Mesenchymal stem cell (in vitro differentiated cells and primary cell): ENCODE measurements around the gene SLC29A3.
A peak's percentile ranks its signal among the peaks of the same experiment; 100 is the strongest.

Experiments used
- DNase-seq: peaks from one replicate; pipeline ENCODE4 v3.0.0-alpha.2; 2013
- H2AFZ ChIP-seq: one replicate; pipeline ENCODE4 v1.6.1; 2013; ENCODE audit warnings: low read depth, mild to moderate bottlenecking, control low read depth, inconsistent platforms, low read length, moderate library complexity
- H2AK5ac ChIP-seq: 2 replicates; pipeline ENCODE4 v1.6.1; 2013; ENCODE audit warnings: low read length, moderate library complexity, mild to moderate bottlenecking, inconsistent platforms; ENCODE audit not compliant: severe bottlenecking
- H2BK120ac ChIP-seq: one replicate; pipeline ENCODE4 v1.6.1; 2013; ENCODE audit warnings: low read depth, mild to moderate bottlenecking, inconsistent platforms, low read length, moderate library complexity
- H2BK12ac ChIP-seq, 2 experiments: one replicate each; pipeline ENCODE4 v1.6.1; 2013; ENCODE audit warnings: inconsistent platforms in 2 of 2, low read length in 2 of 2, mild to moderate bottlenecking in 2 of 2, moderate library complexity in 2 of 2, control low read depth in 1 of 2
- H2BK15ac ChIP-seq: one replicate; pipeline ENCODE4 v1.6.1; 2013; ENCODE audit warnings: mild to moderate bottlenecking, low read depth, inconsistent platforms; ENCODE audit not compliant: poor library complexity, severe bottlenecking
- H2BK5ac ChIP-seq: 2 replicates; pipeline ENCODE4 v1.6.1; 2013; ENCODE audit warnings: low read depth, mild to moderate bottlenecking, low read length, control low read depth, inconsistent platforms; ENCODE audit not compliant: poor library complexity, severe bottlenecking
- H3K14ac ChIP-seq, 2 experiments: one replicate each; pipeline ENCODE4 v1.6.1; 2013; ENCODE audit warnings: inconsistent platforms in 2 of 2, low read length in 2 of 2, control low read depth in 1 of 2, mild to moderate bottlenecking in 1 of 2, moderate library complexity in 1 of 2
- H3K18ac ChIP-seq, 2 experiments: one replicate each; pipeline ENCODE4 v1.6.1; 2013; ENCODE audit warnings: inconsistent platforms in 2 of 2, low read length in 2 of 2, control low read depth in 1 of 2, low read depth in 1 of 2, mild to moderate bottlenecking in 1 of 2
- H3K23ac ChIP-seq, 2 experiments: one replicate each; pipeline ENCODE4 v1.6.1; 2013; ENCODE audit warnings: inconsistent platforms in 2 of 2, low read length in 2 of 2, mild to moderate bottlenecking in 2 of 2, moderate library complexity in 2 of 2, control low read depth in 1 of 2
- H3K27ac ChIP-seq: 2 replicates; pipeline ENCODE4 v1.5.1; 2013; ENCODE audit warnings: mild to moderate bottlenecking, moderate library complexity, low read length, control low read depth, inconsistent platforms; ENCODE audit not compliant: poor library complexity, severe bottlenecking
- H3K27me3 ChIP-seq, 2 experiments: 2 replicates each; pipeline versions ENCODE4 v1.6.1 to v1.7.0; 2013; ENCODE audit warnings: low read length in 2 of 2, mild to moderate bottlenecking in 2 of 2, moderate library complexity in 2 of 2, control low read depth in 1 of 2, inconsistent platforms in 1 of 2; ENCODE audit not compliant: control insufficient read depth in 1 of 2, insufficient read depth in 1 of 2
- H3K36me3 ChIP-seq, 2 experiments: 2 replicates each; pipeline versions ENCODE4 v1.6.1 to v1.7.0; 2013; ENCODE audit warnings: low read length in 2 of 2, control low read depth in 1 of 2, inconsistent platforms in 1 of 2, low read depth in 1 of 2, mild to moderate bottlenecking in 1 of 2; ENCODE audit not compliant: insufficient read depth in 2 of 2, control insufficient read depth in 1 of 2
- H3K4ac ChIP-seq, 2 experiments: one replicate each; pipeline ENCODE4 v1.6.1; 2013; ENCODE audit warnings: inconsistent platforms in 2 of 2, low read length in 2 of 2, mild to moderate bottlenecking in 2 of 2, moderate library complexity in 2 of 2, control low read depth in 1 of 2, low read depth in 1 of 2
- H3K4me1 ChIP-seq: 2 replicates; pipeline ENCODE4 v1.6.1; 2013; ENCODE audit warnings: low read depth, low read length, control low read depth; ENCODE audit not compliant: control insufficient read depth, insufficient read depth
- H3K4me2 ChIP-seq: 2 replicates; pipeline ENCODE4 v1.6.1; 2013; ENCODE audit warnings: low read length, mild to moderate bottlenecking, inconsistent platforms; ENCODE audit not compliant: poor library complexity, severe bottlenecking
- H3K4me3 ChIP-seq, 2 experiments: 2 replicates each; pipeline versions ENCODE4 v1.5.1 to v1.7.0; 2013; ENCODE audit warnings: low read length in 2 of 2, mild to moderate bottlenecking in 2 of 2, control low read depth in 1 of 2, low read depth in 1 of 2; ENCODE audit not compliant: insufficient read depth in 1 of 2
- H3K79me1 ChIP-seq: replicated peaks from 2 replicates; pipeline ENCODE4 v1.6.1; 2013; ENCODE audit warnings: mild to moderate bottlenecking, control low read depth, low read length, inconsistent platforms; ENCODE audit not compliant: poor library complexity, severe bottlenecking
- H3K9ac ChIP-seq: 2 replicates; pipeline ENCODE4 v1.7.0; 2013; ENCODE audit warnings: mild to moderate bottlenecking, low read length, moderate library complexity
- H3K9me3 ChIP-seq: 2 replicates; pipeline ENCODE4 v1.7.0; 2013; ENCODE audit warnings: mild to moderate bottlenecking, low read length; ENCODE audit not compliant: control insufficient read depth
- H4K8ac ChIP-seq: one replicate; pipeline ENCODE4 v1.6.1; 2013; ENCODE audit warnings: inconsistent platforms, mild to moderate bottlenecking, low read length, moderate library complexity
- H4K91ac ChIP-seq: one replicate; pipeline ENCODE4 v1.6.1; 2013; ENCODE audit warnings: mild to moderate bottlenecking, low read length, inconsistent platforms
- WGBS: methylation state at CpG from one replicate; pipeline ENCODE4 v1.1.7; 2013; ENCODE audit warnings: mixed read lengths; 5-methylcytosine and 5-hydroxymethylcytosine counted together

The SLC29A3 gene

GRCh38 chr10:71314028-71314693 lies 4.9 kb upstream of the SLC29A3 start:
- H2BK120ac ChIP-seq: no peak overlapping the region
- no peak overlapping the region for H2BK5ac ChIP-seq
- no peak overlapping the region for H4K8ac ChIP-seq
- no peak overlapping the region for H2BK12ac ChIP-seq
- H3K9me3 ChIP-seq: no peaks in the 10 kb centered on the region
- no peak overlapping the region for H3K27ac ChIP-seq
- 24% methylated on average over 9 of the region's 21 CpGs for WGBS
- no peaks in the 10 kb centered on the region for H3K36me3 ChIP-seq
- peaks cover 5% of the 10 kb centered on the region for H3K4me1 ChIP-seq
- no peak overlapping the region for H4K91ac ChIP-seq
- H2AK5ac ChIP-seq: no peak overlapping the region
- peaks cover 0 to 57% of the 10 kb centered on the region in 2 experiments for H3K27me3 ChIP-seq
- H3K79me1 ChIP-seq: no peaks in the 10 kb centered on the region
- H3K18ac ChIP-seq: no peak overlapping the region
- no peak overlapping the region for H3K4ac ChIP-seq
- no peak overlapping the region for H3K23ac ChIP-seq
- peak overlapping the region in 1 of 2 experiments; percentile 57 for H3K4me3 ChIP-seq
- H3K9ac ChIP-seq: peak overlapping the region; percentile 85
- H3K14ac ChIP-seq: no peak overlapping the region
- no peak overlapping the region for H2AFZ ChIP-seq
- H2BK15ac ChIP-seq: no peak overlapping the region
- H3K4me2 ChIP-seq: peak overlapping the region; percentile 35
- peak; percentile 46 for DNase-seq

- H2BK5ac ChIP-seq: no peak overlapping the region
- peak overlapping the region; percentile 19 for H4K8ac ChIP-seq
- H3K79me1 ChIP-seq: no peaks in the 10 kb centered on the region
- H4K91ac ChIP-seq: no peak overlapping the region
- H2AFZ ChIP-seq: no peak overlapping the region
- no peak overlapping the region for H2AK5ac ChIP-seq
- peak overlapping the region; percentile 35 for H3K4me2 ChIP-seq
- peaks cover 10% of the 10 kb centered on the region for H3K4me1 ChIP-seq
- H3K27ac ChIP-seq: no peak overlapping the region
- no peaks in the 10 kb centered on the region for H3K9me3 ChIP-seq
- H2BK120ac ChIP-seq: no peak overlapping the region
- WGBS: 44% methylated on average over 11 of the region's 11 CpGs
- no peak overlapping the region for H3K23ac ChIP-seq
- H3K4ac ChIP-seq: no peak overlapping the region
- no peak overlapping the region for H2BK15ac ChIP-seq
- H3K9ac ChIP-seq: peak overlapping the region; percentile 70
- no peak for DNase-seq
- H3K27me3 ChIP-seq: peaks cover 0 to 51% of the 10 kb centered on the region in 2 experiments
- H2BK12ac ChIP-seq: no peak overlapping the region
- no peak overlapping the region for H3K14ac ChIP-seq
- no peak overlapping the region for H3K18ac ChIP-seq
- peak overlapping the region in 1 of 2 experiments; percentile 57 for H3K4me3 ChIP-seq
- no peaks in the 10 kb centered on the region for H3K36me3 ChIP-seq
Observed at GRCh38 chr10:71314694-71315225, 4.3 kb upstream of the SLC29A3 start.

GRCh38 chr10:71316056-71316785 lies 2.8 kb upstream of the SLC29A3 start:
- WGBS: 95% methylated on average over 3 of the region's 3 CpGs

DNA sequence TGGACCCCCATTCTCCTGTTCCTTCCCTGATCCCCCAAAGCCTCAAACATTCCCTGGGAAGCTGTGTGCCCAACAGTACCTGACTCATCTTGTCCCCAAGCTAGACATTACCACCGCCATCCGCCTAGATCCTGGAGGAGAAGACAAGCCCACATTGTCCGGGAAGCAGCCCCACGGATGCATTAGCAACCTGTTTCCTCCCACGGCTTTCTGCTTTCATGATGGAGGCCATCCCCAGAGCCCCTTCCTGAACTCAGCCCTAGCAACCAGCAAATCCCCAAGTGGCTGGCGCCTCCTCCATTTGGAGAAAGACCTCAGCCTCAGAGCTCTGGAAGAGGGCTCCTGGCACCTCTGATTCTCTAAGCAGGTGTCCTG lies 2.3 kb upstream of the SLC29A3 start:
- Histone ChIP-seq H3K18ac (no peak overlapping the region), H3K14ac (no peak overlapping the region), H3K36me3 (no peaks in the 10 kb centered on the region), H2BK12ac (no peak overlapping the region), H2AK5ac (no peak overlapping the region), H3K4me2 (no peak overlapping the region), H2BK15ac (no peak overlapping the region), H3K4ac (no peak overlapping the region), H3K4me3 (no peak overlapping the region), H2BK5ac (no peak overlapping the region), H3K79me1 (no peaks in the 10 kb centered on the region), H3K23ac (no peak overlapping the region), H4K91ac (no peak overlapping the region), H2BK120ac (no peak overlapping the region), H3K9ac (no peak overlapping the region), H3K27me3 (peaks cover 0 to 47% of the 10 kb centered on the region in 2 experiments), H3K27ac (no peak overlapping the region), H3K9me3 (no peaks in the 10 kb centered on the region), H4K8ac (no peak overlapping the region), H2AFZ (no peak overlapping the region), H3K4me1 (peaks cover 11% of the 10 kb centered on the region)
- 84% methylated on average over 6 of the region's 6 CpGs for WGBS
- no peak for DNase-seq

More at GRCh38 chr10:71316056-71316785, 2.8 kb upstream of the SLC29A3 start:
- no peak overlapping the region for H2AK5ac ChIP-seq
- H3K4ac ChIP-seq: no peak overlapping the region
- no peak overlapping the region for H2BK12ac ChIP-seq
- H3K4me1 ChIP-seq: peaks cover 11% of the 10 kb centered on the region
- H3K14ac ChIP-seq: no peak overlapping the region
- H2BK15ac ChIP-seq: no peak overlapping the region
- no peak overlapping the region for H3K9ac ChIP-seq
- no peak overlapping the region for H2AFZ ChIP-seq
- no peaks in the 10 kb centered on the region for H3K9me3 ChIP-seq
- peak; percentile 16 for DNase-seq
- no peak overlapping the region for H2BK120ac ChIP-seq
- no peaks in the 10 kb centered on the region for H3K79me1 ChIP-seq
- H3K4me2 ChIP-seq: no peak overlapping the region
- H4K91ac ChIP-seq: no peak overlapping the region
- no peak overlapping the region for H3K23ac ChIP-seq
- peaks cover 0 to 45% of the 10 kb centered on the region in 2 experiments for H3K27me3 ChIP-seq
- H4K8ac ChIP-seq: no peak overlapping the region
- no peaks in the 10 kb centered on the region for H3K36me3 ChIP-seq
- no peak overlapping the region for H3K27ac ChIP-seq
- no peak overlapping the region for H3K18ac ChIP-seq
- no peak overlapping the region for H3K4me3 ChIP-seq
- H2BK5ac ChIP-seq: no peak overlapping the region
